WTC11 (cell line): ENCODE measurements around the gene WDR7. TPM values are rescaled to one million over a fixed set of nuclear protein-coding genes. Genes with fewer than 3 reads are reported as not detected.

Experiments used
- ATAC-seq: fragments of 200-7000 bp; cut with Tn5 transposase; 2 replicates; pipeline ENCODE4 v1.10.0; 2021; ENCODE audit warnings: mild to moderate bottlenecking, moderate library complexity
- CTCF ChIA-PET: fragments of 300-600 bp; sonication (Branson Sonifier 250); formaldehyde crosslinking; loops from one replicate; lab custom pipeline; 2021; ENCODE audit warnings: antibody characterized with exemption; lab: Charles Lee
- POLR2A ChIA-PET: fragments of 350-600 bp; sonication (Branson Sonifier 250); formaldehyde crosslinking; loops from one replicate; lab custom pipeline; 2021; ENCODE audit warnings: antibody characterized with exemption; lab: Charles Lee
- DNase-seq: peaks from one replicate; pipeline ENCODE4 v3.0.0; 2021; ENCODE audit warnings: low spot score
- H3K27ac Mint-ChIP-seq: 2 replicates; pipeline ENCODE4 v1.8.0; 2021; ENCODE audit warnings: mixed read lengths
- H3K27me3 Mint-ChIP-seq: 2 replicates; pipeline ENCODE4 v1.8.0; 2021; ENCODE audit warnings: low read depth, mild to moderate bottlenecking, moderate library complexity, mixed read lengths
- H3K36me3 Mint-ChIP-seq: 2 replicates; pipeline ENCODE4 v1.8.0; 2021; ENCODE audit warnings: mixed read lengths
- H3K4me1 Mint-ChIP-seq: 2 replicates; pipeline ENCODE4 v1.8.0; 2022; ENCODE audit warnings: mixed read lengths
- H3K4me3 Mint-ChIP-seq: 2 replicates; pipeline ENCODE4 v1.8.0; 2021; ENCODE audit warnings: mild to moderate bottlenecking, moderate library complexity, mixed read lengths
- H3K9me3 Mint-ChIP-seq: 2 replicates; pipeline ENCODE4 v1.8.0; 2021; ENCODE audit warnings: mixed read lengths
- AFF4 ChIP-seq: sonication (generic); formaldehyde crosslinking; IDR thresholded peaks from 2 replicates; pipeline ENCODE4 v1.8.1; 2023; ENCODE audit warnings: mild to moderate bottlenecking, missing genetic modification reagents, borderline replicate concordance
- ATF1 ChIP-seq: sonication (generic); formaldehyde crosslinking; IDR thresholded peaks from 2 replicates; pipeline ENCODE4 v1.8.1; 2023; ENCODE audit warnings: mild to moderate bottlenecking, moderate library complexity, missing genetic modification reagents
- CDX4 ChIP-seq: fragments of 250-450 bp; sonication (Bioruptor Pico); IDR thresholded peaks from 2 replicates; pipeline ENCODE4 v1.9.0; 2021; ENCODE audit warnings: moderate library complexity, mild to moderate bottlenecking, inconsistent platforms, borderline replicate concordance
- E2F1 ChIP-seq: sonication (generic); formaldehyde crosslinking; IDR thresholded peaks from 2 replicates; pipeline ENCODE4 v1.8.0; 2022; ENCODE audit warnings: mild to moderate bottlenecking, missing genetic modification reagents
- E2F5 ChIP-seq: sonication (generic); formaldehyde crosslinking; IDR thresholded peaks from 2 replicates; pipeline ENCODE4 v1.8.1; 2022; ENCODE audit warnings: mild to moderate bottlenecking, moderate library complexity, missing genetic modification reagents
- ESRRA ChIP-seq: sonication (generic); formaldehyde crosslinking; IDR thresholded peaks from 2 replicates; pipeline ENCODE4 v1.8.1; 2022; ENCODE audit warnings: mild to moderate bottlenecking, missing genetic modification reagents, borderline replicate concordance
- GABPB1 ChIP-seq: sonication (generic); formaldehyde crosslinking; IDR thresholded peaks from 2 replicates; pipeline ENCODE4 v1.8.1; 2023; ENCODE audit warnings: mild to moderate bottlenecking, missing genetic modification reagents
- JUN ChIP-seq: sonication (generic); formaldehyde crosslinking; IDR thresholded peaks from 2 replicates; pipeline ENCODE4 v1.8.0; 2023; ENCODE audit warnings: mild to moderate bottlenecking, missing genetic modification reagents
- KAT7 ChIP-seq: sonication (generic); formaldehyde crosslinking; IDR thresholded peaks from 2 replicates; pipeline ENCODE4 v1.8.1; 2023; ENCODE audit warnings: missing genetic modification reagents, mild to moderate bottlenecking, borderline replicate concordance
- MLX ChIP-seq: sonication (generic); formaldehyde crosslinking; IDR thresholded peaks from 2 replicates; pipeline ENCODE4 v1.8.1; 2023; ENCODE audit warnings: mild to moderate bottlenecking, missing genetic modification reagents, moderate library complexity
- NFE2L1 ChIP-seq: sonication (generic); formaldehyde crosslinking; IDR thresholded peaks from 2 replicates; pipeline ENCODE4 v1.8.1; 2023; ENCODE audit warnings: missing genetic modification reagents
- NFYB ChIP-seq: sonication (generic); formaldehyde crosslinking; conservative IDR thresholded peaks from 2 replicates; pipeline ENCODE4 v1.8.0; 2022; ENCODE audit warnings: low read depth, missing genetic modification reagents
- PRDM15 ChIP-seq: sonication (generic); formaldehyde crosslinking; IDR thresholded peaks from 2 replicates; pipeline ENCODE4 v1.8.0; 2022; ENCODE audit warnings: missing genetic modification reagents
- TCF7 ChIP-seq: sonication (generic); formaldehyde crosslinking; IDR thresholded peaks from 2 replicates; pipeline ENCODE4 v1.8.0; 2022; ENCODE audit warnings: mild to moderate bottlenecking, low read depth, missing genetic modification reagents, moderate library complexity
- TEAD1 ChIP-seq: sonication (generic); formaldehyde crosslinking; IDR thresholded peaks from 2 replicates; pipeline ENCODE4 v1.8.0; 2022; ENCODE audit warnings: mild to moderate bottlenecking, missing genetic modification reagents
- ZBTB21 ChIP-seq: sonication (generic); formaldehyde crosslinking; IDR thresholded peaks from 2 replicates; pipeline ENCODE4 v1.8.1; 2023; ENCODE audit warnings: mild to moderate bottlenecking, missing genetic modification reagents, borderline replicate concordance
- ZNF317 ChIP-seq: sonication (generic); formaldehyde crosslinking; IDR thresholded peaks from 2 replicates; pipeline ENCODE4 v1.8.1; 2023; ENCODE audit warnings: low read depth, mild to moderate bottlenecking, moderate library complexity, missing genetic modification reagents, borderline replicate concordance
- total RNA-seq: library from RNA; stranded (reverse); gene quantifications from 3 replicates; pipeline ENCODE4 v1.2.3, GENCODE V29; 2021

The WDR7 gene
- total RNA-seq, 1 experiment from 2014 or later, result 12.2 TPM

- ATAC-seq, result no peak
- ChIA-PET CTCF (no interaction called here), POLR2A (interaction anchor here (0.6 kb wide), 1 partner anchor 246 kb away, joined by 6 read pairs; no protein-coding TSS in a partner anchor)
- Mint-ChIP-seq H3K27ac (no peak overlapping the region), H3K9me3 (no peaks in the 10 kb centered on the region), H3K27me3 (no peaks in the 10 kb centered on the region), H3K4me3 (no peak overlapping the region), H3K4me1 (peaks cover 8% of the 10 kb centered on the region), H3K36me3 (no peaks in the 10 kb centered on the region)
- DNase-seq, result no peak
- no peak for TF ChIP-seq ZNF317 (CRISPR knock-in tag)
- TF ChIP-seq NFYB, result no peak
- TF ChIP-seq CDX4 (CRISPR knock-in tag), result no peak
- TF ChIP-seq PRDM15 (CRISPR knock-in tag), result no peak
- TF ChIP-seq AFF4 (CRISPR knock-in tag), result no peak
Measured at GRCh38 chr18:56660655-56661054, 9.5 kb downstream of the WDR7 start.

GRCh38 chr18:56661360-56662062, 10.4 kb downstream of the WDR7 start:
- Mint-ChIP-seq H3K36me3 (no peaks in the 10 kb centered on the region), H3K27me3 (no peaks in the 10 kb centered on the region), H3K4me3 (no peak overlapping the region), H3K4me1 (peaks cover 8% of the 10 kb centered on the region), H3K9me3 (no peaks in the 10 kb centered on the region), H3K27ac (no peak overlapping the region)
- DNase-seq (no peak), ATAC-seq (no peak)
- CTCF ChIA-PET, result no interaction called here
- no peak for TF ChIP-seq ZBTB21
- POLR2A ChIA-PET, result interaction anchor here (0.6 kb wide), 1 partner anchor 245 kb away, joined by 6 read pairs; no protein-coding TSS in a partner anchor

GRCh38 chr18:56662063-56662408, 10.9 kb downstream of the WDR7 start:
- POLR2A ChIA-PET, result no interaction called here
- TF ChIP-seq NFYB (no peak), TEAD1 (CRISPR knock-in tag) (no peak), JUN (CRISPR knock-in tag) (no peak), E2F1 (no peak), TCF7 (no peak), MLX (CRISPR knock-in tag) (no peak), GABPB1 (CRISPR knock-in tag) (no peak), KAT7 (CRISPR knock-in tag) (no peak), E2F5 (CRISPR knock-in tag) (no peak), NFE2L1 (CRISPR knock-in tag) (no peak), ATF1 (CRISPR knock-in tag) (no peak), ESRRA (CRISPR knock-in tag) (no peak)

More at GRCh38 chr18:56662063-56662408, 10.9 kb downstream of the WDR7 start:
- Mint-ChIP-seq H3K27me3 (no peaks in the 10 kb centered on the region), H3K36me3 (no peaks in the 10 kb centered on the region), H3K4me3 (no peak overlapping the region), H3K27ac (no peak overlapping the region), H3K4me1 (peaks cover 8% of the 10 kb centered on the region), H3K9me3 (no peaks in the 10 kb centered on the region)
- CTCF ChIA-PET, result no interaction called here
- DNase-seq (no peak), ATAC-seq (no peak)
